Keratinocyte (primary cell): ENCODE measurements around the gene TMEM106B. TPM values are rescaled to one million over a fixed set of nuclear protein-coding genes. Genes with fewer than 3 reads are reported as not detected.

ENCODE experiments used
- DNase-seq: peaks from one replicate; pipeline ENCODE4 v3.0.0-alpha.2; 2011; ENCODE audit warnings: low read depth, missing footprints, low spot score
- FAIRE-seq: peaks from 2 replicates; lab custom pipeline; 2011; peaks lifted over from hg19 to GRCh38; lab: Jason Lieb, UNC
- H2AFZ ChIP-seq: 2 replicates; pipeline ENCODE4 v1.6.0; 2012; ENCODE audit warnings: low read length, control low read depth, inconsistent platforms; ENCODE audit not compliant: control insufficient read depth
- H3K27ac ChIP-seq: 2 replicates; pipeline ENCODE4 v1.5.1; 2011; ENCODE audit warnings: low read length; ENCODE audit not compliant: control insufficient read depth, insufficient read depth
- H3K27me3 ChIP-seq: 3 replicates; pipeline ENCODE4 v1.6.0; 2011; ENCODE audit warnings: low read length; ENCODE audit not compliant: control insufficient read depth, insufficient read depth; ENCODE audit errors: extremely low read depth
- H3K36me3 ChIP-seq, 2 experiments: 2 replicates in 1 of 2; 3 replicates in 1 of 2; pipeline ENCODE4 v1.5.1; 2011; ENCODE audit warnings: low read length in 2 of 2, mild to moderate bottlenecking in 1 of 2; ENCODE audit not compliant: control insufficient read depth in 2 of 2, insufficient read depth in 2 of 2; ENCODE audit errors: extremely low read depth in 1 of 2
- H3K4me1 ChIP-seq: 3 replicates; pipeline ENCODE4 v1.5.1; 2011; ENCODE audit warnings: low read length; ENCODE audit not compliant: control insufficient read depth, insufficient read depth; ENCODE audit errors: extremely low read depth
- H3K4me2 ChIP-seq: 3 replicates; pipeline ENCODE4 v1.6.0; 2011; ENCODE audit warnings: low read depth, low read length; ENCODE audit not compliant: control insufficient read depth, insufficient read depth; ENCODE audit errors: extremely low read depth
- H3K4me3 ChIP-seq, 3 experiments: fragments of 200-600 bp in 1 of 3; sonication (generic) in 1 of 3; 2 replicates in 2 of 3; 3 replicates in 1 of 3; pipeline ENCODE4 v1.5.1; 2011 to 2016; ENCODE audit warnings: low read length in 3 of 3, mild to moderate bottlenecking in 3 of 3, control low read depth in 2 of 3, inconsistent platforms in 1 of 3, low read depth in 1 of 3, mixed read lengths in 1 of 3, mixed run types in 1 of 3, moderate library complexity in 1 of 3; ENCODE audit not compliant: control insufficient read depth in 2 of 3, insufficient read depth in 2 of 3; ENCODE audit errors: extremely low read depth in 1 of 3
- H3K79me2 ChIP-seq: 2 replicates; pipeline ENCODE4 v1.6.0; 2012; ENCODE audit warnings: low read length; ENCODE audit not compliant: control insufficient read depth, insufficient read depth
- H3K9ac ChIP-seq: 3 replicates; pipeline ENCODE4 v1.6.0; 2011; ENCODE audit warnings: low read length; ENCODE audit not compliant: control insufficient read depth, insufficient read depth; ENCODE audit errors: extremely low read depth
- H3K9me1 ChIP-seq: 3 replicates; pipeline ENCODE4 v1.6.0; 2011; ENCODE audit warnings: low read length; ENCODE audit not compliant: control insufficient read depth, insufficient read depth; ENCODE audit errors: extremely low read depth
- H3K9me3 ChIP-seq: 2 replicates; pipeline ENCODE4 v1.5.1; 2012; ENCODE audit warnings: low read depth, low read length; ENCODE audit not compliant: control insufficient read depth
- H4K20me1 ChIP-seq: 3 replicates; pipeline ENCODE4 v1.6.0; 2011; ENCODE audit warnings: low read length; ENCODE audit not compliant: control insufficient read depth, insufficient read depth; ENCODE audit errors: extremely low read depth
- EZH2 ChIP-seq: IDR thresholded peaks from one replicate; pipeline ENCODE4 v1.6.1; 2012; ENCODE audit warnings: inconsistent platforms, mild to moderate bottlenecking, low read length, moderate library complexity
- dilution Hi-C: fragments of 300-500 bp; cut with MboI; formaldehyde crosslinking; loops from one replicate; pipeline ENCODE4 v1.7.0; 2020; ENCODE audit warnings: low sequenced_read_pairs; ENCODE audit not compliant: extremely low pct_ligation_motif_present
- polyA plus RNA-seq, 5 experiments: library from polyadenylated mRNA; depleted of rRNA in 3 of 5; stranded (reverse) in 3 of 5; stranded (forward) in 1 of 5; unstranded in 1 of 5; fragments of >200 nt; gene quantifications; 1 replicate in 1 of 5; 2 replicates in 3 of 5; 3 replicates in 1 of 5; pipeline versions ENCODE4 v1.2.1 to v1.2.3, GENCODE V29; 2011 to 2012; ENCODE audit warnings: missing spikeins in 2 of 5, low read depth in 1 of 5, low replicate concordance in 1 of 5
- TF ChIP-seq, protein P1 (sequence below), 3 experiments: IDR thresholded peaks in 1 of 3; conservative IDR thresholded peaks in 1 of 3; optimal IDR thresholded peaks in 1 of 3; 2 replicates in 2 of 3; 3 replicates in 1 of 3; pipeline versions ENCODE3 to v1.5.1; 2011; ENCODE audit warnings: low read length in 3 of 3, mild to moderate bottlenecking in 3 of 3, moderate library complexity in 2 of 3, control low read depth in 1 of 3, inconsistent platforms in 1 of 3; ENCODE audit not compliant: insufficient read depth in 2 of 3; ENCODE audit errors: extremely low read depth in 1 of 3

The TMEM106B gene
- polyA plus RNA-seq, 1 donor (not counting 4 experiments of a cell fraction or from before 2014, with no cell fraction given): 32.9 TPM

DNA sequence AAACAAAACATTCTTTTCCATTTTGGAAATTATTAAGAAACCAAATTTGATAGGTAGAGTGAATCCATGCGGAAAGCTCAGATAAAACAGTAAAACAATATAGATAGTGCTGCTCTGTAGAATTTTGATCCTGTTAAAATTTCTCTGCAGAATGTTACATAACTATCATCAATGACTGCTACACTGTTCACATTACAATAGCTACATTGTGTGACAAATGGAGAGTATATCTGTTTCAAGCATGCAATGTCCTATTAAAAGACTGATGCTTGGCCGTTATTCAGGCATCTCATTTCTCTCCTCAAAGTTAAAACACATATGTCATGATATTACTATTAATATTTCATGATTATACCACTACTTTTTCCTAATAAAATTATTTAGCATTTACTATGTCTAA is 14.7 kb upstream of the TMEM106B start:
- Histone ChIP-seq H3K27ac (no peak overlapping the region), H2AFZ (no peak overlapping the region), H3K4me3 (no peak overlapping the region), H3K36me3 (no peaks in the 10 kb centered on the region), H3K9ac (no peak overlapping the region), H3K4me2 (no peak overlapping the region), H3K79me2 (no peaks in the 10 kb centered on the region), H3K9me1 (no peaks in the 10 kb centered on the region), H3K27me3 (no peaks in the 10 kb centered on the region), H3K4me1 (no peaks in the 10 kb centered on the region), H4K20me1 (no peaks in the 10 kb centered on the region), H3K9me3 (no peaks in the 10 kb centered on the region)
- TF ChIP-seq, protein P1, sequence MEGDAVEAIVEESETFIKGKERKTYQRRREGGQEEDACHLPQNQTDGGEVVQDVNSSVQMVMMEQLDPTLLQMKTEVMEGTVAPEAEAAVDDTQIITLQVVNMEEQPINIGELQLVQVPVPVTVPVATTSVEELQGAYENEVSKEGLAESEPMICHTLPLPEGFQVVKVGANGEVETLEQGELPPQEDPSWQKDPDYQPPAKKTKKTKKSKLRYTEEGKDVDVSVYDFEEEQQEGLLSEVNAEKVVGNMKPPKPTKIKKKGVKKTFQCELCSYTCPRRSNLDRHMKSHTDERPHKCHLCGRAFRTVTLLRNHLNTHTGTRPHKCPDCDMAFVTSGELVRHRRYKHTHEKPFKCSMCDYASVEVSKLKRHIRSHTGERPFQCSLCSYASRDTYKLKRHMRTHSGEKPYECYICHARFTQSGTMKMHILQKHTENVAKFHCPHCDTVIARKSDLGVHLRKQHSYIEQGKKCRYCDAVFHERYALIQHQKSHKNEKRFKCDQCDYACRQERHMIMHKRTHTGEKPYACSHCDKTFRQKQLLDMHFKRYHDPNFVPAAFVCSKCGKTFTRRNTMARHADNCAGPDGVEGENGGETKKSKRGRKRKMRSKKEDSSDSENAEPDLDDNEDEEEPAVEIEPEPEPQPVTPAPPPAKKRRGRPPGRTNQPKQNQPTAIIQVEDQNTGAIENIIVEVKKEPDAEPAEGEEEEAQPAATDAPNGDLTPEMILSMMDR (optimal IDR thresholded peaks at IDR 0.05 in 1 of 3, IDR thresholded peaks at IDR 0.05 in 1 of 3, conservative IDR thresholded peaks at IDR 0.05 in 1 of 3; ENCODE audit: extremely low read depth in 1 of 3, insufficient read depth in 2 of 3, low read length in 3 of 3): no peak
- no peak for TF ChIP-seq EZH2
- dilution Hi-C loops: no loop called here
- DNase-seq (no peak), FAIRE-seq (no peak)

DNA sequence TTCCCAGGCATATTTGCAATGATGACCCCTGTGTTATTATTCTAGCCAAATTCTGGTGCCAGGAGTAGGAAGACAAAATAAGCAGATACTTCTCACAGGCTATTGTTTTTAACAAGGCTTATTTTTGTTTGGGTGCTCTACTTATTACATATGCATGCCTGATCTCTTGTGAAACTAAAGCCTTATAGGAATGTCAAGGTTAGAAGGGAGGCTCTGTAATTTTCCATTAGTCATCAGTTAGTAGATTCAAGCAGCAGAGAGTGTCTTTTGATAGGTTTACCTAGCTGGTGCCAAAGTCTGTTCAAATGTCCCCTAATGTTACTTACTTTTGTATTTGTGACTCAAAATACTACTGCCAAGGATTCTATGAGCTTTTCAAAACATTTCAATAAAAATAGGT is 11.7 kb upstream of the TMEM106B start:
- DNase-seq (no peak), FAIRE-seq (no peak)
- dilution Hi-C loops: no loop called here
- no peaks in the 10 kb centered on the region for H3K4me1 ChIP-seq
- no peak overlapping the region for H3K9ac ChIP-seq
- H3K27me3 ChIP-seq: no peaks in the 10 kb centered on the region
- no peak overlapping the region for H3K27ac ChIP-seq
- no peaks in the 10 kb centered on the region for H3K9me3 ChIP-seq
- no peaks in the 10 kb centered on the region for H4K20me1 ChIP-seq
- no peak for TF ChIP-seq EZH2
- TF ChIP-seq, protein P1 (optimal IDR thresholded peaks at IDR 0.05 in 1 of 3, IDR thresholded peaks at IDR 0.05 in 1 of 3, conservative IDR thresholded peaks at IDR 0.05 in 1 of 3; ENCODE audit: extremely low read depth in 1 of 3, insufficient read depth in 2 of 3, low read length in 3 of 3): no peak
- H2AFZ ChIP-seq: no peak overlapping the region
- H3K4me3 ChIP-seq: no peak overlapping the region
- no peaks in the 10 kb centered on the region for H3K79me2 ChIP-seq
- no peaks in the 10 kb centered on the region for H3K36me3 ChIP-seq
- H3K4me2 ChIP-seq: no peak overlapping the region
- H3K9me1 ChIP-seq: no peaks in the 10 kb centered on the region
